K562 (cell line): Measurements from ENCODE around the gene GLUL. TPM values are rescaled to one million over a fixed set of nuclear protein-coding genes. Genes with fewer than 3 reads are reported as not detected.

Source experiments
- CCNT2 ChIP-seq: IDR thresholded peaks from 2 replicates; pipeline ENCODE4 v1.6.1; 2011; ENCODE audit warnings: borderline replicate concordance, low read depth, mild to moderate bottlenecking, moderate library complexity, mixed read lengths, low read length; ENCODE audit not compliant: insufficient read length; ENCODE audit errors: extremely low read depth
- CREBBP ChIP-seq: IDR thresholded peaks from one replicate; pipeline ENCODE4 v1.6.1; 2012; ENCODE audit warnings: low read depth, mild to moderate bottlenecking, control low read depth, inconsistent platforms, low read length
- FOXA3 ChIP-seq, 2 experiments: fragments of 450-650 bp in 1 of 2; sonication (generic) in 1 of 2; formaldehyde crosslinking; IDR thresholded peaks in 1 of 2; conservative IDR thresholded peaks in 1 of 2; 2 replicates each; pipeline versions ENCODE4 v1.4.0 to v1.8.0; 2020 to 2022; ENCODE audit warnings: mild to moderate bottlenecking in 2 of 2, missing genetic modification reagents in 1 of 2
- IRF2 ChIP-seq: sonication (generic); formaldehyde crosslinking; IDR thresholded peaks from 2 replicates; pipeline ENCODE4 v1.8.1; 2022; ENCODE audit warnings: mild to moderate bottlenecking, missing genetic modification reagents
- MAFK ChIP-seq: IDR thresholded peaks from 2 replicates; pipeline ENCODE4 v1.6.1; 2011; ENCODE audit warnings: low read length, improper control_type of control experiment
- MGA ChIP-seq: fragments of 450-650 bp; IDR thresholded peaks from 2 replicates; pipeline ENCODE4 v1.6.1; 2016; ENCODE audit warnings: mild to moderate bottlenecking, moderate library complexity
- NCOA6 ChIP-seq: fragments of 450-650 bp; IDR thresholded peaks from 2 replicates; pipeline ENCODE4 v1.6.1; 2017; ENCODE audit warnings: mild to moderate bottlenecking
- SFPQ ChIP-seq: fragments of 200-400 bp; formaldehyde crosslinking; IDR thresholded peaks from 2 replicates; pipeline ENCODE4 v1.6.1; 2017; ENCODE audit warnings: mild to moderate bottlenecking, low read depth, low read length, moderate library complexity
- TARDBP ChIP-seq: fragments of 450-650 bp; IDR thresholded peaks from 2 replicates; pipeline ENCODE4 v1.6.1; 2016
- TFAP4 ChIP-seq: sonication (generic); formaldehyde crosslinking; IDR thresholded peaks from 2 replicates; pipeline ENCODE4 v1.8.0; 2022; ENCODE audit warnings: missing genetic modification reagents, mild to moderate bottlenecking, moderate library complexity, borderline replicate concordance
- ZC3H4 ChIP-seq: sonication (generic); formaldehyde crosslinking; IDR thresholded peaks from 2 replicates; pipeline ENCODE4 v1.9.0; 2021; ENCODE audit warnings: missing genetic modification reagents, borderline replicate concordance
- ZNF384 ChIP-seq: IDR thresholded peaks from 2 replicates; pipeline ENCODE4 v1.6.1; 2012; ENCODE audit warnings: low read depth, low read length, improper control_type of control experiment
- polyA plus RNA-seq, 8 experiments: library from polyadenylated mRNA; depleted of rRNA in 4 of 8; stranded (reverse) in 5 of 8; unstranded in 3 of 8; fragments of >200 nt; fragmentation: Nextera tagmentation in 2 of 8; fragmentation: Illumina TruSeq in 1 of 8; extraction: Ambion mirVana in 2 of 8; extraction: Trizol in 1 of 8; gene quantifications; 2 replicates each; pipeline versions ENCODE4 v1.2.1 to v1.2.3, GENCODE V29; 2011 to 2014; ENCODE audit warnings: inconsistent platforms in 1 of 8, missing spikeins in 1 of 8
- total RNA-seq, 7 experiments: library from RNA; depleted of rRNA in 6 of 7; stranded (reverse); fragments of >200 nt in 6 of 7; fragmentation: Illumina TruSeq in 2 of 7; extraction: Trizol in 2 of 7; gene quantifications; 2 replicates each; pipeline versions ENCODE4 v1.2.1 to v1.2.3, GENCODE V29; 2011 to 2021; ENCODE audit warnings: low replicate concordance in 1 of 7

The GLUL gene
- total and polyA plus RNA-seq, 9 of the 15 experiments (the other 6 are each of a cell fraction or from before 2014, with no cell fraction given) = 1,088 to 4,222 (median 1,338) TPM

- TF ChIP-seq ZNF384 (peak; percentile 4; the same call in 1 of the 2 replicates), NCOA6 (no peak), FOXA3 (CRISPR knock-in tag; conservative IDR thresholded peaks at IDR 0.05 in 1 of 2, IDR thresholded peaks at IDR 0.05 in 1 of 2) (peak; percentile 33 to 85; a peak in 3 of 4 replicates), CREBBP (no peak), SFPQ (no peak), TFAP4 (CRISPR knock-in tag) (peak; percentile 54), MAFK (0 out of 2 replicates have a peak, but pooled peaks have one; percentile 2), ZC3H4 (no peak), IRF2 (no peak), MGA (peak; percentile 81), CCNT2 (peak; percentile 87), TARDBP (no peak; the same call in 1 of the 2 replicates)
Measured at GRCh38 chr1:182337736-182338571, 53.6 kb downstream of the GLUL start (continued).
